Measurements from ENCODE around the gene FAM184A. TPM values are rescaled to one million over a fixed set of nuclear protein-coding genes. Genes with fewer than 3 reads are reported as not detected.

Gene FAM184A
- total RNA-seq, 2 experiments from 2014 or later: not detected

DNA sequence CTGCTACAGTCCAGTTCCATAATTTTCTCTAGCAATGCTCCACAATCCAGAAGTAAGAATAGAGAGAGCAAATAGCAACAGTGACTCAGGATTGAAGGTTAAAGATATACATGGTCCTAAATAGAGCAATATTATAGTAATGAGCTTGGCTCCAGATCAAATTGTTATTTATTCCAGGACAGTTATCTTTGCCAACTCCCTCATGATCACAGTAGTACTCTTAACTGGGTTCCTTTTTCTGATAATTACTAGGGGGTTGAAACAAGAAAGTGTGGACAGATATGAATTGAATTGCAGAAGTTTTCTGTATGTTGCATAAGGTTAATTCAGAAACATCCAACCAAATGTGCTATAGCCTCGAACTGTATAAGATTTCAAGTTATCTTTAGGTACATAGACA, 11.9 kb downstream of the FAM184A start:
- no peaks in the 10 kb centered on the region for H3K9me2 ChIP-seq (ENCODE audit: insufficient read depth, low read length)
- no peak overlapping the region for H3K27ac ChIP-seq (ENCODE audit: low read depth, low read length, poor library complexity, severe bottlenecking)
- H3K4me2 ChIP-seq (ENCODE audit: low read length): no peak overlapping the region
- CTCF ChIA-PET (ENCODE audit: unreplicated experiment): no interaction called here
- H3K4me3 ChIP-seq (ENCODE audit: low read depth, low read length, poor library complexity, severe bottlenecking): no peak overlapping the region
- no peaks in the 10 kb centered on the region for H3K4me1 ChIP-seq (ENCODE audit: insufficient read depth, low read length, poor library complexity, severe bottlenecking)
- H3K79me2 ChIP-seq (ENCODE audit: insufficient read depth, low read depth, low read length): no peaks in the 10 kb centered on the region
- no peaks in the 10 kb centered on the region for H3K36me3 ChIP-seq (ENCODE audit: insufficient read depth, low read length)
- no peaks in the 10 kb centered on the region for H4K20me1 ChIP-seq (ENCODE audit: insufficient read depth, low read length)
- no peak for TF ChIP-seq EZH2phosphoT487 (IDR thresholded peaks at IDR 0.05; ENCODE audit: borderline replicate concordance, low read depth, low read length)
- TF ChIP-seq, protein P1, sequence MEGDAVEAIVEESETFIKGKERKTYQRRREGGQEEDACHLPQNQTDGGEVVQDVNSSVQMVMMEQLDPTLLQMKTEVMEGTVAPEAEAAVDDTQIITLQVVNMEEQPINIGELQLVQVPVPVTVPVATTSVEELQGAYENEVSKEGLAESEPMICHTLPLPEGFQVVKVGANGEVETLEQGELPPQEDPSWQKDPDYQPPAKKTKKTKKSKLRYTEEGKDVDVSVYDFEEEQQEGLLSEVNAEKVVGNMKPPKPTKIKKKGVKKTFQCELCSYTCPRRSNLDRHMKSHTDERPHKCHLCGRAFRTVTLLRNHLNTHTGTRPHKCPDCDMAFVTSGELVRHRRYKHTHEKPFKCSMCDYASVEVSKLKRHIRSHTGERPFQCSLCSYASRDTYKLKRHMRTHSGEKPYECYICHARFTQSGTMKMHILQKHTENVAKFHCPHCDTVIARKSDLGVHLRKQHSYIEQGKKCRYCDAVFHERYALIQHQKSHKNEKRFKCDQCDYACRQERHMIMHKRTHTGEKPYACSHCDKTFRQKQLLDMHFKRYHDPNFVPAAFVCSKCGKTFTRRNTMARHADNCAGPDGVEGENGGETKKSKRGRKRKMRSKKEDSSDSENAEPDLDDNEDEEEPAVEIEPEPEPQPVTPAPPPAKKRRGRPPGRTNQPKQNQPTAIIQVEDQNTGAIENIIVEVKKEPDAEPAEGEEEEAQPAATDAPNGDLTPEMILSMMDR (conservative IDR thresholded peaks at IDR 0.05; ENCODE audit: low read length): no peak
- DNase-seq (ENCODE audit: low spot score): no peak
- no peak overlapping the region for H2AFZ ChIP-seq (ENCODE audit: low read length)
- no peaks in the 10 kb centered on the region for H3K9me3 ChIP-seq (ENCODE audit: low read length)
- POLR2A ChIA-PET: no interaction called here
- intact Hi-C loops (cut with micrococcal nuclease; ENCODE audit: unreplicated experiment): no loop called here
- no TSS peak for BruUV-seq (replicated peaks)

DNA sequence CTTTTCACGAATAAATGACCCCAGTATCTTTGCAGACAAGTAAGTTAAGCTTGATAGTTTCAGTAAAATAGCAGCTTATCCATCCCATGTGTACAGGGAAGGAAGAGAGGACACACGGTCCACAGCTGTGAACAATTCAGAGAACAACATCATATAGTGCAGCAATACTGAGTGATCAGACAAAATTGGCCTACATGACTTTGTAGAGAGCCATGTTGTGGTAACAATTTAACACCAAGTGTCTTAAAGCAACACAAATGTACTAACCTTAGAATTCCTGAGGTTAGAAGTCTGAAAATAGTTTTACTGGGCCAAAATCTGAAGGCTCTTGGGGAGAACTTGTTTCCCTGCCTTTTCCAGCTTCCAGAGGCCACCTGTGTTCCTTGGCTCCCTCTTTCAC, 12.5 kb downstream of the FAM184A start:
- no peak for DNase-seq (ENCODE audit: low spot score)
- H3K9me2 ChIP-seq (ENCODE audit: insufficient read depth, low read length): no peaks in the 10 kb centered on the region
- no peak overlapping the region for H3K27ac ChIP-seq (ENCODE audit: low read depth, low read length, poor library complexity, severe bottlenecking)
- H3K9me3 ChIP-seq (ENCODE audit: low read length): no peaks in the 10 kb centered on the region
- H4K20me1 ChIP-seq (ENCODE audit: insufficient read depth, low read length): no peaks in the 10 kb centered on the region
- TF ChIP-seq, protein P1 (conservative IDR thresholded peaks at IDR 0.05; ENCODE audit: low read length): no peak
- no peak for TF ChIP-seq EZH2phosphoT487 (IDR thresholded peaks at IDR 0.05; ENCODE audit: borderline replicate concordance, low read depth, low read length)
- H2AFZ ChIP-seq (ENCODE audit: low read length): no peak overlapping the region
- H3K4me3 ChIP-seq (ENCODE audit: low read depth, low read length, poor library complexity, severe bottlenecking): no peak overlapping the region
- no TSS peak for BruUV-seq (replicated peaks)
- H3K79me2 ChIP-seq (ENCODE audit: insufficient read depth, low read depth, low read length): no peaks in the 10 kb centered on the region
- no peak overlapping the region for H3K4me2 ChIP-seq (ENCODE audit: low read length)
- ChIA-PET POLR2A (interaction anchor here (0.6 kb wide), 2 partner anchors 605 to 922 kb away, joined by 3 read pairs; no protein-coding TSS in a partner anchor), CTCF (ENCODE audit: unreplicated experiment) (no interaction called here)
- no peaks in the 10 kb centered on the region for H3K4me1 ChIP-seq (ENCODE audit: insufficient read depth, low read length, poor library complexity, severe bottlenecking)
- no peaks in the 10 kb centered on the region for H3K36me3 ChIP-seq (ENCODE audit: insufficient read depth, low read length)
- intact Hi-C loops (cut with micrococcal nuclease; ENCODE audit: unreplicated experiment): no loop called here

DNA sequence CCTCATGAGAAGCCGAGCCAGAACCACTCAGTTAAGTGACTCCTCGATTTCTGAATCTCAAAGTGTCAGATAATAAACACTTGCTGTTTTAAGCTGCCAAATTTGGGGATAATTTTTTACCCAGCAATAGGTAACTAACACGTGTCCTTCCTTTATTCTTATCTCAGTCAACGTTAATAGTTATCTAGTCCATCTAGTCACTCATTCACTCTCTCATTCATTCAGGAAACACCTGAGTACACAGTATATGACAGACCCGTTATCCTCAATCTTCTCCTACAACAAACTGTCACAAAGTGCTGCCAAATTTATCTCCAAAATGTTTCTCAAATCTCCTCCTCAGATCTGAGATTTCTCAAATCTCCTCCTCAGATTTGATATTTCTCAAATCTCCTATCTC, 13.1 kb downstream of the FAM184A start:
- intact Hi-C loops (cut with micrococcal nuclease; ENCODE audit: unreplicated experiment): no loop called here
- TF ChIP-seq, protein P1 (conservative IDR thresholded peaks at IDR 0.05; ENCODE audit: low read length): no peak
- no peak for TF ChIP-seq EZH2phosphoT487 (IDR thresholded peaks at IDR 0.05; ENCODE audit: borderline replicate concordance, low read depth, low read length)
- Histone ChIP-seq H3K9me2 (ENCODE audit: insufficient read depth, low read length) (no peaks in the 10 kb centered on the region), H3K4me3 (ENCODE audit: low read depth, low read length, poor library complexity, severe bottlenecking) (no peak overlapping the region), H3K27ac (ENCODE audit: low read depth, low read length, poor library complexity, severe bottlenecking) (no peak overlapping the region), H2AFZ (ENCODE audit: low read length) (no peak overlapping the region), H3K4me2 (ENCODE audit: low read length) (no peak overlapping the region), H3K79me2 (ENCODE audit: insufficient read depth, low read depth, low read length) (no peaks in the 10 kb centered on the region), H3K9me3 (ENCODE audit: low read length) (no peaks in the 10 kb centered on the region), H3K4me1 (ENCODE audit: insufficient read depth, low read length, poor library complexity, severe bottlenecking) (no peaks in the 10 kb centered on the region), H4K20me1 (ENCODE audit: insufficient read depth, low read length) (no peaks in the 10 kb centered on the region), H3K36me3 (ENCODE audit: insufficient read depth, low read length) (no peaks in the 10 kb centered on the region)
- CTCF ChIA-PET (ENCODE audit: unreplicated experiment): no interaction called here
- POLR2A ChIA-PET: interaction anchor here (0.6 kb wide), 1 partner anchor 921 kb away, joined by 3 read pairs; no protein-coding TSS in a partner anchor
- DNase-seq (ENCODE audit: low spot score): no peak
- no TSS peak for BruUV-seq (replicated peaks)

Measured in OCI-LY7 (cell line).